CD4-positive, CD25-positive, alpha-beta regulatory T cell (primary cell): Measurements from ENCODE around the gene PPM1H. TPM values are rescaled to one million over a fixed set of nuclear protein-coding genes. Genes with fewer than 3 reads are reported as not detected.
"Not testable (repeated sequence)": the region's sequence is repeated elsewhere in the genome, so short reads cannot be mapped to it uniquely, and the experiment has no call there.

Source experiments
- ATAC-seq, 2 donors: fragments of 150-1000 bp; cut with Tn5 transposase; one replicate each; pipeline ENCODE4 v1.10.0; 2021; ENCODE audit warnings: low read depth in 2 of 2, moderate number of reproducible peaks in 2 of 2, moderate library complexity in 1 of 2
- DNase-seq, 3 donors: peaks; one replicate each; pipeline versions ENCODE4 v3.0.0 to v3.0.0-alpha.2; 2012 to 2022; ENCODE audit warnings: mixed read lengths in 1 of 3
- H3K27ac ChIP-seq: one replicate; pipeline ENCODE4 v1.7.0; 2013; ENCODE audit warnings: mild to moderate bottlenecking, low read length; ENCODE audit not compliant: insufficient read depth, poor library complexity, severe bottlenecking
- H3K27me3 ChIP-seq: one replicate; pipeline ENCODE4 v1.7.0; 2013; ENCODE audit warnings: low read length; ENCODE audit not compliant: control insufficient read depth, insufficient read depth
- H3K36me3 ChIP-seq: one replicate; pipeline ENCODE4 v1.7.0; 2013; ENCODE audit warnings: mild to moderate bottlenecking, low read length, moderate library complexity; ENCODE audit not compliant: control insufficient read depth, insufficient read depth
- H3K4me1 ChIP-seq: 2 replicates; pipeline ENCODE4 v1.7.0; 2013; ENCODE audit warnings: mild to moderate bottlenecking, low read length; ENCODE audit not compliant: insufficient read depth, control insufficient read depth, poor library complexity, severe bottlenecking
- H3K4me3 ChIP-seq: one replicate; pipeline ENCODE4 v1.7.0; 2013; ENCODE audit warnings: low read depth, mild to moderate bottlenecking, low read length, moderate library complexity
- H3K9me3 ChIP-seq, 2 experiments: 1 replicate in 1 of 2; 2 replicates in 1 of 2; pipeline ENCODE4 v1.7.0; 2013; ENCODE audit warnings: low read length in 2 of 2, mild to moderate bottlenecking in 1 of 2, moderate library complexity in 1 of 2; ENCODE audit not compliant: control insufficient read depth in 2 of 2
- H3K27ac Mint-ChIP-seq, 3 donors: one replicate each; pipeline ENCODE4 v1.8.0; 2020 to 2022; ENCODE audit warnings: mild to moderate bottlenecking in 3 of 3, mixed read lengths in 3 of 3, moderate library complexity in 2 of 3
- H3K27me3 Mint-ChIP-seq: one replicate; pipeline ENCODE4 v1.8.0; 2022; ENCODE audit warnings: mild to moderate bottlenecking, mixed read lengths
- H3K36me3 Mint-ChIP-seq: one replicate; pipeline ENCODE4 v1.8.0; 2020; ENCODE audit warnings: mixed read lengths
- H3K4me1 Mint-ChIP-seq, 4 donors: one replicate each; pipeline ENCODE4 v1.8.0; 2020 to 2022; ENCODE audit warnings: mixed read lengths in 4 of 4, mild to moderate bottlenecking in 1 of 4
- H3K4me3 Mint-ChIP-seq, 4 donors: one replicate each; pipeline ENCODE4 v1.8.0; 2020 to 2022; ENCODE audit warnings: mild to moderate bottlenecking in 4 of 4, mixed read lengths in 4 of 4, moderate library complexity in 3 of 4
- H3K9me3 Mint-ChIP-seq, 7 donors: one replicate each; pipeline ENCODE4 v1.8.0; 2020 to 2022; ENCODE audit warnings: mixed read lengths in 7 of 7, mild to moderate bottlenecking in 3 of 7, moderate library complexity in 2 of 7
- polyA plus RNA-seq, 4 donors: library from polyadenylated mRNA; unstranded; fragments of 300-500 nt; fragmentation: Illumina TruSeq; gene quantifications; one replicate each; pipeline ENCODE4 v1.2.3, GENCODE V29; 2021
- total RNA-seq: library from RNA; stranded (reverse); gene quantifications from one replicate; pipeline ENCODE4 v1.2.3, GENCODE V29; 2022

PPM1H gene
- total and polyA plus RNA-seq, 5 donors from 2014 or later = 0.03 to 0.99 TPM; not detected in 3

- Mint-ChIP-seq H3K4me3 (no peak overlapping the region), H3K27me3 (no peaks in the 10 kb centered on the region), H3K27ac (no peak overlapping the region), H3K4me1 (no peaks in the 10 kb centered on the region), H3K9me3 (peaks cover 0 to 5% (median 0%) of the 10 kb centered on the region in 7 donors), H3K36me3 (no peaks in the 10 kb centered on the region)
- H3K36me3 ChIP-seq = no peaks in the 10 kb centered on the region
- no peak overlapping the region for H3K4me3 ChIP-seq
- no peak for ATAC-seq
- no peaks in the 10 kb centered on the region for H3K9me3 ChIP-seq
- H3K27me3 ChIP-seq = no peaks in the 10 kb centered on the region
- no peak for DNase-seq
- no peak overlapping the region for H3K27ac ChIP-seq
- no peaks in the 10 kb centered on the region for H3K4me1 ChIP-seq
Observed at GRCh38 chr12:62969695-62970094, 34.7 kb upstream of the PPM1H start.

GRCh38 chr12:62967701-62968100 is 32.8 kb upstream of the PPM1H start:
- H3K9me3 Mint-ChIP-seq = peaks cover 0 to 3% (median 0%) of the 10 kb centered on the region in 7 donors

GRCh38 chr12:62966990-62967506 is 32.1 kb upstream of the PPM1H start:
- Mint-ChIP-seq H3K27me3 (no peaks in the 10 kb centered on the region), H3K4me1 (no peaks in the 10 kb centered on the region), H3K4me3 (no peak overlapping the region), H3K27ac (no peak overlapping the region), H3K9me3 (peaks cover 0 to 3% (median 0%) of the 10 kb centered on the region in 7 donors), H3K36me3 (no peaks in the 10 kb centered on the region)
- Histone ChIP-seq H3K27me3 (no peaks in the 10 kb centered on the region), H3K4me3 (no peak overlapping the region), H3K9me3 (no peaks in the 10 kb centered on the region), H3K4me1 (no peaks in the 10 kb centered on the region), H3K27ac (no peak overlapping the region), H3K36me3 (no peaks in the 10 kb centered on the region)
- ATAC-seq (no peak), DNase-seq (no peak)

More at GRCh38 chr12:62967701-62968100, 32.8 kb upstream of the PPM1H start:
- Mint-ChIP-seq H3K4me3 (no peak overlapping the region), H3K36me3 (no peaks in the 10 kb centered on the region), H3K4me1 (no peaks in the 10 kb centered on the region), H3K27me3 (no peaks in the 10 kb centered on the region), H3K27ac (no peak overlapping the region)
- H3K36me3 ChIP-seq = no peaks in the 10 kb centered on the region
- no peaks in the 10 kb centered on the region for H3K9me3 ChIP-seq
- H3K4me3 ChIP-seq = no peak overlapping the region
- H3K4me1 ChIP-seq = no peaks in the 10 kb centered on the region
- no peak overlapping the region for H3K27ac ChIP-seq
- DNase-seq = no peak
- no peak for ATAC-seq
- H3K27me3 ChIP-seq = no peaks in the 10 kb centered on the region

GRCh38 chr12:62966446-62966989 is 31.6 kb upstream of the PPM1H start:
- ATAC-seq, H3K36me3 Mint-ChIP-seq, H3K27me3 ChIP-seq, H3K27ac ChIP-seq, H3K4me3 ChIP-seq, H3K36me3 ChIP-seq, H3K27ac Mint-ChIP-seq, DNase-seq, H3K27me3 Mint-ChIP-seq, H3K4me3 Mint-ChIP-seq, H3K9me3 Mint-ChIP-seq, H3K9me3 ChIP-seq, H3K4me1 ChIP-seq, H3K4me1 Mint-ChIP-seq: not testable (repeated sequence)

GRCh38 chr12:62965700-62966099 is 30.8 kb upstream of the PPM1H start:
- not testable (repeated sequence) for H3K9me3 ChIP-seq, H3K4me3 ChIP-seq, H3K36me3 Mint-ChIP-seq, H3K4me1 Mint-ChIP-seq, H3K4me3 Mint-ChIP-seq, DNase-seq, H3K27ac Mint-ChIP-seq, H3K27me3 ChIP-seq, H3K9me3 Mint-ChIP-seq, H3K27me3 Mint-ChIP-seq, H3K4me1 ChIP-seq, H3K27ac ChIP-seq, ATAC-seq, H3K36me3 ChIP-seq

- not testable (repeated sequence) for H3K36me3 ChIP-seq, H3K4me3 Mint-ChIP-seq, H3K27ac Mint-ChIP-seq
Observed at GRCh38 chr12:62965242-62965641, 30.3 kb upstream of the PPM1H start.

GRCh38 chr12:62963486-62964041 is 28.6 kb upstream of the PPM1H start:
- no peak overlapping the region for H3K27ac ChIP-seq
- no peaks in the 10 kb centered on the region for H3K36me3 Mint-ChIP-seq
- ATAC-seq = no peak

More at GRCh38 chr12:62965242-62965641, 30.3 kb upstream of the PPM1H start:
- H3K4me1 ChIP-seq, H3K9me3 Mint-ChIP-seq, ATAC-seq, H3K4me1 Mint-ChIP-seq, H3K27me3 ChIP-seq, DNase-seq, H3K27ac ChIP-seq, H3K36me3 Mint-ChIP-seq, H3K4me3 ChIP-seq, H3K27me3 Mint-ChIP-seq, H3K9me3 ChIP-seq: not testable (repeated sequence)

GRCh38 chr12:62960324-62960723 is 25.4 kb upstream of the PPM1H start:
- H3K4me1 ChIP-seq = no peaks in the 10 kb centered on the region
- Mint-ChIP-seq H3K27ac (no peak overlapping the region), H3K9me3 (peaks cover 0 to under 1% (median 0%) of the 10 kb centered on the region in 7 donors), H3K36me3 (no peaks in the 10 kb centered on the region), H3K4me1 (no peaks in the 10 kb centered on the region), H3K27me3 (no peaks in the 10 kb centered on the region), H3K4me3 (no peak overlapping the region)
- ATAC-seq = no peak
- H3K27me3 ChIP-seq = no peaks in the 10 kb centered on the region
- no peak overlapping the region for H3K4me3 ChIP-seq
- no peaks in the 10 kb centered on the region for H3K36me3 ChIP-seq
- no peak overlapping the region for H3K27ac ChIP-seq
- no peaks in the 10 kb centered on the region for H3K9me3 ChIP-seq
- DNase-seq = no peak

More at GRCh38 chr12:62963486-62964041, 28.6 kb upstream of the PPM1H start:
- no peak for DNase-seq
- Histone ChIP-seq H3K27me3 (no peaks in the 10 kb centered on the region), H3K4me1 (no peaks in the 10 kb centered on the region), H3K4me3 (no peak overlapping the region), H3K9me3 (no peaks in the 10 kb centered on the region), H3K36me3 (no peaks in the 10 kb centered on the region)
- H3K4me3 Mint-ChIP-seq = no peak overlapping the region
- H3K4me1 Mint-ChIP-seq = no peaks in the 10 kb centered on the region
- H3K27ac Mint-ChIP-seq = no peak overlapping the region
- H3K27me3 Mint-ChIP-seq = no peaks in the 10 kb centered on the region
- H3K9me3 Mint-ChIP-seq = peaks cover 0 to 3% (median 0%) of the 10 kb centered on the region in 7 donors
